ENCODE measurements around the gene RAB11FIP4. TPM values are rescaled to one million over a fixed set of nuclear protein-coding genes. Genes with fewer than 3 reads are reported as not detected.

Gene RAB11FIP4
- total RNA-seq, 2 donors from 2014 or later: 22.5 to 30.8 TPM

DNA sequence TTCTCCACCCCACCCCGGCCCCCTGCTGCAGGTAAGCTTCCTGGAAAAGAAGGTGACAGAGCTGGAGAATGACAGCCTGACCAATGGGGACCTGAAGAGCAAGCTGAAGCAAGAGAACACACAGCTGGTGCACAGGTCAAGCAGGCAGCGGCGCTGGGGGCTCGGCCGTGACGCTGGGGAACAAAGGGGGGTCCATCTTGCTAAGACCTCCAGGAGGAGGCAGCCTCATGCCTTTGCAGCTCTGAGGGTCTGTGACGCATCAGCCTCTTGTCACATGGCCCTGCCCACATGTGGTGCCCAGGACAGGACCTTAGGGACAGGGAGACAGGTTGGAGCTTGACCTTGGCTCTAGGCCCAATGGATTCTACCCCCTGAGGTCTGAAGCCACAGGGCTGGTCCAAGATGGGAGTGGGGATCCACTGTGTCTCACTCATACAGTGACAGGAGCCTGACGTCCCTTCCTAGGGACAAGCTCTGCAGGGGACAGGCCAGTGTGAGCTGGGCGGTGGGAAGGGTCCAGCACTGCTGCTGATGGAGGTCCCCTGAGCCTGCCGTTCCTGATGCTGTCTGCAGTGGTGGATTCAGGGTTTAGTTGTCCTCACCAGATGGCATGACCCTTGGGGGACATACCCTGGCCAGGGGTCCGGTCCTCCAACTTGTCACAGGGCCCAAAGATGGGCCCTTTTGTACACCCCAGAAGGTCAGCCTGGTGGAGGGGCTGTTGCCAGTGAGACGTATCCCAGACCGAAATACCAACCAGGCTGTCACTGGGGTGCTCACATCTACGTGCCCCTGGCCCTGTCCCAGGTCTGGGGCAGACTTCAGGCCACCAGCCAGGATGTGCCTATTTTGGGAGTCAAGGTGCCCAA lies 132.6 kb downstream of the RAB11FIP4 start:
- intact Hi-C loops (cut with DNase I): no loop called here
- WGBS: 98% methylated on average over 11 of the region's 14 CpGs
- H3K4me3 ChIP-seq: no peak overlapping the region
- H3K36me3 ChIP-seq: no peaks in the 10 kb centered on the region
- no peaks in the 10 kb centered on the region for H3K27me3 ChIP-seq (replicated peaks; ENCODE audit: insufficient read depth)
- H3K9me3 ChIP-seq: no peaks in the 10 kb centered on the region
- H3K4me1 ChIP-seq (replicated peaks): no peaks in the 10 kb centered on the region
- TF ChIP-seq POLR2A (IDR thresholded peaks at IDR 0.05): no peak
- TF ChIP-seq, protein P1, sequence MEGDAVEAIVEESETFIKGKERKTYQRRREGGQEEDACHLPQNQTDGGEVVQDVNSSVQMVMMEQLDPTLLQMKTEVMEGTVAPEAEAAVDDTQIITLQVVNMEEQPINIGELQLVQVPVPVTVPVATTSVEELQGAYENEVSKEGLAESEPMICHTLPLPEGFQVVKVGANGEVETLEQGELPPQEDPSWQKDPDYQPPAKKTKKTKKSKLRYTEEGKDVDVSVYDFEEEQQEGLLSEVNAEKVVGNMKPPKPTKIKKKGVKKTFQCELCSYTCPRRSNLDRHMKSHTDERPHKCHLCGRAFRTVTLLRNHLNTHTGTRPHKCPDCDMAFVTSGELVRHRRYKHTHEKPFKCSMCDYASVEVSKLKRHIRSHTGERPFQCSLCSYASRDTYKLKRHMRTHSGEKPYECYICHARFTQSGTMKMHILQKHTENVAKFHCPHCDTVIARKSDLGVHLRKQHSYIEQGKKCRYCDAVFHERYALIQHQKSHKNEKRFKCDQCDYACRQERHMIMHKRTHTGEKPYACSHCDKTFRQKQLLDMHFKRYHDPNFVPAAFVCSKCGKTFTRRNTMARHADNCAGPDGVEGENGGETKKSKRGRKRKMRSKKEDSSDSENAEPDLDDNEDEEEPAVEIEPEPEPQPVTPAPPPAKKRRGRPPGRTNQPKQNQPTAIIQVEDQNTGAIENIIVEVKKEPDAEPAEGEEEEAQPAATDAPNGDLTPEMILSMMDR (IDR thresholded peaks at IDR 0.05): no peak
- TF ChIP-seq POLR2AphosphoS5 (IDR thresholded peaks at IDR 0.05): no peak
- DNase-seq (ENCODE audit: low spot score): no peak
- H3K27ac ChIP-seq: no peak overlapping the region

DNA sequence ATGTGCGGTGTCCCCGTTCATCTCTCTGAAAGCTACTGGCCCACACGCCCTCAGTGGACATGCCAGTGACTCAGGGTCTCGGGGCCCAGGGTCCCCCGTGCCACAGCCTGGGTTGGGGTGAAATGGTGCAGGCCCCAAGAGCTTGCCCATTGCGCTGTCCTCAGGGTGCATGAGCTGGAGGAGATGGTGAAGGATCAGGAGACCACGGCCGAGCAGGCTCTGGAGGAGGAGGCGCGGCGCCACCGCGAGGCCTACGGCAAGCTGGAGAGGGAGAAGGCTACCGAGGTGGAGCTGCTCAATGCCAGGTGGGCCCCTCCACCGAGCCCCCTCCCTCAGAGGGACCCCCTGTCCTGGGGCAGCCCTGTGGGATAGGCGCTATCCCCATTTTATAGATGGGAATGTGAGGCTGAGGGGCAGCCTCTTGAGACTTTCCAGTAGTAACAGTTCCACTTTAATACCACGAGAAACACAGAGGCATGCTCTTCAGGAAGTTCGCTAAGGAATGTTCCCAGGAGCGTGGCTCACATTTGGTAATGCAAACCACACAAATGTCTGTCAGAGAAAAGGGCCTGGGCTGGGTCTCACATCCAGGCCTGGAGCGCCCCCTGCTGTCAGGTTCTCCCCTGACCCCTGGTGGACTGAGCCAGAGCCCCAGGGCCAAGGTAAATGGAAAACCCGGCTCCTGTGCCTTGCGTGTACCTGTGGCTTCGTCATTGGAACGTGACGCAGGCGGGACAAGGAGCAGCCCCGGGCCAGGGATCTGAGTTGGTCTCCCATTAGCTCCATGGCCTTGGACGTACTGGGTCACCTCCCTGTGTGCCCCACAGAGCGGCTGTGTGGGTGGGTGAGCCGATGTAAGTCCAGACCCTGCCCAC lies 133.7 kb downstream of the RAB11FIP4 start:
- 72% methylated on average over 31 of the region's 31 CpGs for WGBS
- intact Hi-C loops (cut with DNase I): loop anchor here (5.0 kb wide), 1 partner anchor 88 kb away; no protein-coding TSS in a partner anchor
- DNase-seq (ENCODE audit: low spot score): peak; percentile 87
- H3K27me3 ChIP-seq (replicated peaks; ENCODE audit: insufficient read depth): no peaks in the 10 kb centered on the region
- H3K9me3 ChIP-seq: no peaks in the 10 kb centered on the region
- TF ChIP-seq, protein P1 (IDR thresholded peaks at IDR 0.05): peak; percentile 61 to 95 (median 94)
- TF ChIP-seq POLR2A (IDR thresholded peaks at IDR 0.05) (no peak), POLR2AphosphoS5 (IDR thresholded peaks at IDR 0.05) (peak; percentile 46)
- no peak overlapping the region for H3K4me3 ChIP-seq
- no peaks in the 10 kb centered on the region for H3K36me3 ChIP-seq
- H3K4me1 ChIP-seq (replicated peaks): no peaks in the 10 kb centered on the region
- no peak overlapping the region for H3K27ac ChIP-seq

DNA sequence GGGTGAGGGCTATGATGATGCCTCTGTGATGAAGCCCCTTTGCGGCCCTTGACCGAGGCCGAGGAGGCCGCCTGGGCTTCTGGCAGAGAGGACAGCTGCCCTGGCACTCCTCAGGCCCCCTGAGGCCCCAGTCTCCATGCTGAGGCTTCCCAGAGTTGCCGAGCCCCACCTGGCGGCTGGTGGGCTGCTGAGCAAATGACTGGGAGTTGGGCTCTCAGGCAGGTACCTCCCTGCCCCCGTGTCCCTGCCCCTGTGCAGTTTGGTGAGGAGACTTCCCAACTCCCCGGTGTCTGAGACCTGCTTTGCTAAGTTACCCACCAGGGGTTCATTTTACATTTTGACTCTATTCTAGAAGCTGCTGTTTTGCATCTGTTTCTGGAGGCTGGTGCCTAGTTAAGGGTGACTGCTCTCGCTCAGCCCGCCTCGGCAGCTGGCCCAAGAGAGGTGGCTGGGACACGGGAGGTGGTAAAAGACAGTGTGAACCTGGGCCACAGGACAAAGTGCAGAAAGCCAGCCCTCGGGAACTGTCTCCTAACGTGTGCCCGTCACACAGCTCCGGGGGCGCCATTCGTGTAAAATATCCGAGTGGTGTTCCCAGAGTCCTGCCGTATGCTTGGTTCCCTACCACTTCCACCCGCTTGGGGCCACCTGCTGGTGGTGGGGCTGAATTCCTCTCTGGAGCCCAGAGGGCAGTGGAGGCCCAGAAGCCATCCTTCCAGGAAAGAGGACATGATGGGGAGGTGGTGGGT lies 134.5 kb downstream of the RAB11FIP4 start:
- no peaks in the 10 kb centered on the region for H3K36me3 ChIP-seq
- intact Hi-C loops (cut with DNase I): loop anchor here (5.0 kb wide), 1 partner anchor 89 kb away; no protein-coding TSS in a partner anchor
- no peak overlapping the region for H3K27ac ChIP-seq
- no peaks in the 10 kb centered on the region for H3K9me3 ChIP-seq
- DNase-seq (ENCODE audit: low spot score): no peak
- TF ChIP-seq POLR2A (IDR thresholded peaks at IDR 0.05) (no peak), POLR2AphosphoS5 (IDR thresholded peaks at IDR 0.05) (no peak)
- TF ChIP-seq, protein P1 (IDR thresholded peaks at IDR 0.05): no peak
- no peaks in the 10 kb centered on the region for H3K4me1 ChIP-seq (replicated peaks)
- H3K27me3 ChIP-seq (replicated peaks; ENCODE audit: insufficient read depth): no peaks in the 10 kb centered on the region
- H3K4me3 ChIP-seq: no peak overlapping the region
- WGBS: 87% methylated on average over 20 of the region's 21 CpGs

DNA sequence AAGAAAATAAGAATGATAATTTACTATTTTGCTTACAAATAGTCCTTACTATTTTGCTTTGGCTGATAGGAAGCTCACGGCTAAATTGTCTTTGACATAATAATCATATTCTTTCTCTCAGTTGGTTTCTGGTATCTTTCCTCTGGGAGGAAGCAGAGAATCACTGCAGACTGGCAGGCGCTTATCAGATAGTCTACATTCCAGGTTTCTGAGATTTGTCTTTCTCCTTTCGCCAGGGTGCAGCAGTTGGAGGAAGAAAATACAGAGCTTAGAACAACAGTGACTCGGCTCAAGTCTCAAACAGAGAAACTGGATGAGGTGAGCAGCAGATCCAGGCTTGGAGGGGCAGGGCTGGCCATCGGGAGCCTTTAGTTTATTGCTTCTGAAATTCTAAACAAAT lies 136.1 kb downstream of the RAB11FIP4 start:
- TF ChIP-seq POLR2A (IDR thresholded peaks at IDR 0.05) (no peak), POLR2AphosphoS5 (IDR thresholded peaks at IDR 0.05) (peak; percentile 66)
- TF ChIP-seq, protein P1 (IDR thresholded peaks at IDR 0.05): peak in 1 of 4 experiments; percentile 34
- no peak overlapping the region for H3K27ac ChIP-seq
- H3K4me1 ChIP-seq (replicated peaks): no peaks in the 10 kb centered on the region
- intact Hi-C loops (cut with DNase I): loop anchor here (5.0 kb wide), 1 partner anchor 90 kb away; no protein-coding TSS in a partner anchor
- H3K9me3 ChIP-seq: no peaks in the 10 kb centered on the region
- H3K4me3 ChIP-seq: no peak overlapping the region
- 36% methylated on average over 5 of the region's 5 CpGs for WGBS
- peak; percentile 39 for DNase-seq (ENCODE audit: low spot score)
- no peaks in the 10 kb centered on the region for H3K36me3 ChIP-seq
- no peaks in the 10 kb centered on the region for H3K27me3 ChIP-seq (replicated peaks; ENCODE audit: insufficient read depth)

Measured in prostate gland (tissue), 2 donors.